Measurements from ENCODE around the gene MICAL2. TPM values are rescaled to one million over a fixed set of nuclear protein-coding genes. Genes with fewer than 3 reads are reported as not detected.

The MICAL2 gene
- total RNA-seq, 1 experiment from 2014 or later = 37.4 TPM

GRCh38 chr11:12232160-12232559 is 121.8 kb downstream of the MICAL2 start (continued):
- TF ChIP-seq ELF1 (IDR thresholded peaks at IDR 0.05; ENCODE audit: borderline replicate concordance, low read depth) (no peak), EZH2phosphoT487 (IDR thresholded peaks at IDR 0.05; ENCODE audit: borderline replicate concordance) (no peak)
- TF ChIP-seq, protein P1, sequence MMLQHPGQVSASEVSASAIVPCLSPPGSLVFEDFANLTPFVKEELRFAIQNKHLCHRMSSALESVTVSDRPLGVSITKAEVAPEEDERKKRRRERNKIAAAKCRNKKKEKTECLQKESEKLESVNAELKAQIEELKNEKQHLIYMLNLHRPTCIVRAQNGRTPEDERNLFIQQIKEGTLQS (IDR thresholded peaks at IDR 0.05) = no peak

- Histone ChIP-seq H3K36me3 (ENCODE audit: control insufficient read depth in 1 of 2, insufficient read depth in 2 of 2, low read length in 2 of 2) (0 out of 4 replicates have a peak, but pooled peaks cover 0 to 5% of the 10 kb centered on the region in 2 experiments), H2AFZ (ENCODE audit: low read depth, low read length, poor library complexity, severe bottlenecking) (no peak overlapping the region), H3K27me3 (ENCODE audit: insufficient read depth, low read length) (no peaks in the 10 kb centered on the region), H3K4me1 (ENCODE audit: control insufficient read depth in 1 of 2, insufficient read depth in 2 of 2, low read length in 2 of 2) (peaks cover 4 to 17% of the 10 kb centered on the region in 2 experiments; a peak in 3 of 4 replicates), H3K9me3 (ENCODE audit: control insufficient read depth in 1 of 2, insufficient read depth in 1 of 2, low read depth in 1 of 2, low read length in 2 of 2) (no peaks in the 10 kb centered on the region), H3K27ac (ENCODE audit: low read depth, low read length) (no peak overlapping the region), H3K4me3 (replicated peaks in 1 of 2; ENCODE audit: low read depth in 1 of 2, low read length in 2 of 2) (no peak overlapping the region), H3K79me2 (ENCODE audit: insufficient read depth, low read length) (no peaks in the 10 kb centered on the region), H3K9me2 (ENCODE audit: insufficient read depth) (no peaks in the 10 kb centered on the region), H4K20me1 (ENCODE audit: insufficient read depth) (no peaks in the 10 kb centered on the region), H3K4me2 (ENCODE audit: low read length) (peak overlapping the region; percentile 23), H3K9ac (ENCODE audit: low read length) (no peak overlapping the region)
- RAD21 ChIA-PET (ENCODE audit: low non-redundant PET in 1 of 2, low total read pairs in 2 of 2, uncharacterized antibody in 2 of 2, unreplicated experiment in 2 of 2) = no interaction called here
- intact Hi-C loops (cut with micrococcal nuclease) = loop anchor here (10.0 kb wide), 1 partner anchor 148 kb away; no protein-coding TSS in a partner anchor
- BruUV-seq (replicated peaks) = no TSS peak
- POLR2A ChIA-PET = interaction anchor here (1.1 kb wide), 1 partner anchor 146 kb away, joined by 3 read pairs; no protein-coding TSS in a partner anchor
- peak; percentile 55 for DNase-seq (ENCODE audit: low read depth, low spot score)
- ATAC-seq = peak; percentile 46; the same call in 1 of the 2 replicates
- CTCF ChIA-PET = interaction anchor here (1.1 kb wide), 1 partner anchor 177 kb away, joined by 3 read pairs; no protein-coding TSS in a partner anchor
- TF ChIP-seq, protein P1 (IDR thresholded peaks at IDR 0.05) = peak; percentile 42; the same call in 1 of the 2 replicates
- no peak for TF ChIP-seq REST (IDR thresholded peaks at IDR 0.05; ENCODE audit: low read depth)
- TF ChIP-seq ZBTB33 (IDR thresholded peaks at IDR 0.05; ENCODE audit: extremely low read depth, insufficient replicate concordance, low read length) = no peak
- peak; percentile 53 for TF ChIP-seq SP1 (IDR thresholded peaks at IDR 0.05; ENCODE audit: low read depth)
- no peak for TF ChIP-seq SRF (IDR thresholded peaks at IDR 0.05; ENCODE audit: low read depth)
- TF ChIP-seq, protein P2, sequence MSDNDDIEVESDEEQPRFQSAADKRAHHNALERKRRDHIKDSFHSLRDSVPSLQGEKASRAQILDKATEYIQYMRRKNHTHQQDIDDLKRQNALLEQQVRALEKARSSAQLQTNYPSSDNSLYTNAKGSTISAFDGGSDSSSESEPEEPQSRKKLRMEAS (IDR thresholded peaks at IDR 0.05) = no peak
- peak; percentile 50 for TF ChIP-seq FOSL1 (IDR thresholded peaks at IDR 0.05; ENCODE audit: low read depth)
- no peak for TF ChIP-seq EZH2phosphoT487 (IDR thresholded peaks at IDR 0.05; ENCODE audit: borderline replicate concordance)
- no peak for TF ChIP-seq ZNF274 (IDR thresholded peaks at IDR 0.05; ENCODE audit: low read depth, low read length)
- TF ChIP-seq, protein P3, sequence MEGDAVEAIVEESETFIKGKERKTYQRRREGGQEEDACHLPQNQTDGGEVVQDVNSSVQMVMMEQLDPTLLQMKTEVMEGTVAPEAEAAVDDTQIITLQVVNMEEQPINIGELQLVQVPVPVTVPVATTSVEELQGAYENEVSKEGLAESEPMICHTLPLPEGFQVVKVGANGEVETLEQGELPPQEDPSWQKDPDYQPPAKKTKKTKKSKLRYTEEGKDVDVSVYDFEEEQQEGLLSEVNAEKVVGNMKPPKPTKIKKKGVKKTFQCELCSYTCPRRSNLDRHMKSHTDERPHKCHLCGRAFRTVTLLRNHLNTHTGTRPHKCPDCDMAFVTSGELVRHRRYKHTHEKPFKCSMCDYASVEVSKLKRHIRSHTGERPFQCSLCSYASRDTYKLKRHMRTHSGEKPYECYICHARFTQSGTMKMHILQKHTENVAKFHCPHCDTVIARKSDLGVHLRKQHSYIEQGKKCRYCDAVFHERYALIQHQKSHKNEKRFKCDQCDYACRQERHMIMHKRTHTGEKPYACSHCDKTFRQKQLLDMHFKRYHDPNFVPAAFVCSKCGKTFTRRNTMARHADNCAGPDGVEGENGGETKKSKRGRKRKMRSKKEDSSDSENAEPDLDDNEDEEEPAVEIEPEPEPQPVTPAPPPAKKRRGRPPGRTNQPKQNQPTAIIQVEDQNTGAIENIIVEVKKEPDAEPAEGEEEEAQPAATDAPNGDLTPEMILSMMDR (IDR thresholded peaks at IDR 0.05 in 2 of 3, conservative IDR thresholded peaks at IDR 0.05 in 1 of 3; ENCODE audit: borderline replicate concordance in 1 of 3, insufficient read depth in 1 of 3, low read depth in 2 of 3, low read length in 2 of 3) = no peak
- no peak for TF ChIP-seq EGR1 (IDR thresholded peaks at IDR 0.05; ENCODE audit: low read depth)
- TF ChIP-seq YY1 (IDR thresholded peaks at IDR 0.05; ENCODE audit: extremely low read depth, insufficient replicate concordance, low read depth, low read length) = no peak
Observed at GRCh38 chr11:12232817-12233601, 122.6 kb downstream of the MICAL2 start.

Data from HCT116 (cell line).